ENCODE results near the gene RDH8. TPM values are rescaled to one million over a fixed set of nuclear protein-coding genes. Genes with fewer than 3 reads are reported as not detected.

Gene RDH8
- not detected in 2 replicates for total RNA-seq

GRCh38 chr19:10013316-10013715, at the start of gene RDH8:
Gene RDH8 (plus strand): TSS chr19:10013483. CDS start chr19:10013498, 15 bp downstream.

GRCh38 chr19:10010247-10010691, 3.0 kb upstream of the RDH8 start, which contains the start of gene COL5A3:
Gene COL5A3 (minus strand): TSS chr19:10010504. CDS start chr19:10010385, 119 bp downstream.

Other genes starting within 250 kb of the RDH8 start
- 2.9 and 6.7 TPM in 2 replicates for gene ZNF846, start 244.7 kb upstream of the RDH8 start, total RNA-seq
- gene FBXL12, start 194.4 kb upstream of the RDH8 start, total RNA-seq: 24.3 and 36.4 TPM in 2 replicates
- gene UBL5, start 185.6 kb upstream of the RDH8 start, total RNA-seq: 343 and 569 TPM in 2 replicates
- 115 and 182 TPM in 2 replicates for gene PIN1, start 178.2 kb upstream of the RDH8 start, total RNA-seq
- gene OLFM2, start 77.0 kb upstream of the RDH8 start, total RNA-seq: 0.65 and 1.5 TPM in 2 replicates
- gene COL5A3, start 3.0 kb upstream of the RDH8 start, total RNA-seq: 0.25 and 0.98 TPM in 2 replicates
- 7.5 and 21.2 TPM in 2 replicates for gene SHFL, start 72.8 kb downstream of the RDH8 start, total RNA-seq
- 0.89 TPM in 1 of 2 replicates, not detected in the other for gene ANGPTL6, start 89.2 kb downstream of the RDH8 start, total RNA-seq
- gene PPAN, start 92.9 kb downstream of the RDH8 start, total RNA-seq: 25.9 and 43.5 TPM in 2 replicates
- gene P2RY11, start 98.2 kb downstream of the RDH8 start, total RNA-seq: 2.1 and 5.1 TPM in 2 replicates
- gene EIF3G, start 106.4 kb downstream of the RDH8 start, total RNA-seq: 245 and 306 TPM in 2 replicates
- 37.1 and 155 TPM in 2 replicates for gene DNMT1, start 181.5 kb downstream of the RDH8 start, total RNA-seq
- 2.8 and 6.2 TPM in 2 replicates for gene S1PR2, start 217.8 kb downstream of the RDH8 start, total RNA-seq
- gene MRPL4, start 238.7 kb downstream of the RDH8 start, total RNA-seq: 100 and 139 TPM in 2 replicates

All from mesangial cell (primary cell).